Prostate gland (tissue), 2 donors: ENCODE data around the gene JARID2. TPM values are rescaled to one million over a fixed set of nuclear protein-coding genes. Genes with fewer than 3 reads are reported as not detected.

Experiments used
- DNase-seq: peaks from one replicate; pipeline ENCODE4 v3.0.0-alpha.2; 2019; ENCODE audit warnings: low spot score
- H3K27ac ChIP-seq, 2 donors: fragments of 200-600 bp; sonication (generic); 2 replicates each; pipeline ENCODE4 v1.5.1; 2017 to 2019
- H3K27me3 ChIP-seq: fragments of 200-600 bp; sonication (generic); replicated peaks from 2 replicates; pipeline ENCODE4 v1.5.1; 2019; ENCODE audit not compliant: insufficient read depth
- H3K36me3 ChIP-seq, 2 donors: fragments of 200-600 bp; sonication (generic); 1 replicate in 1 of 2; 2 replicates in 1 of 2; pipeline versions ENCODE4 v1.5.1 to v1.8.1; 2017 to 2019
- H3K4me1 ChIP-seq: fragments of 200-600 bp; sonication (generic); replicated peaks from 2 replicates; pipeline ENCODE4 v1.5.1; 2019
- H3K4me3 ChIP-seq, 2 donors: fragments of 200-600 bp; sonication (generic); 2 replicates each; pipeline ENCODE4 v1.5.1; 2017 to 2019
- H3K9me3 ChIP-seq: fragments of 200-600 bp; sonication (generic); 2 replicates; pipeline ENCODE4 v1.5.1; 2017
- CTCF ChIP-seq, 4 experiments: fragments of 200-600 bp in 2 of 4; fragments of 450-650 bp in 2 of 4; sonication (generic) in 2 of 4; IDR thresholded peaks; 1 replicate in 3 of 4; 2 replicates in 1 of 4; pipeline ENCODE4 v1.5.1; 2016 to 2019; ENCODE audit warnings: antibody characterized with exemption in 4 of 4, mild to moderate bottlenecking in 2 of 4, moderate library complexity in 2 of 4
- POLR2A ChIP-seq: fragments of 450-650 bp; IDR thresholded peaks from one replicate; pipeline ENCODE4 v1.6.1; 2016; ENCODE audit warnings: antibody characterized with exemption, mild to moderate bottlenecking
- POLR2AphosphoS5 ChIP-seq: sonication (generic); formaldehyde crosslinking; IDR thresholded peaks from one replicate; pipeline ENCODE4 v1.6.1; 2017; ENCODE audit warnings: antibody characterized with exemption
- WGBS: methylation state at CpG from one replicate; pipeline ENCODE4 v1.1.5; 2018; 5-methylcytosine and 5-hydroxymethylcytosine counted together
- intact Hi-C: fragments of 100-400 bp; cut with DNase I; formaldehyde crosslinking; loops from one replicate; pipeline ENCODE4 v1.14.2; 2022
- total RNA-seq, 2 donors: library from RNA; depleted of rRNA; stranded (reverse); fragments of >200 nt; gene quantifications; one replicate each; pipeline ENCODE4 v1.1.0, GENCODE V29; 2016

JARID2 gene
- total RNA-seq, 2 donors from 2014 or later = 7.7 to 35.4 TPM

- 95% methylated on average over 4 of the region's 4 CpGs for WGBS
- Histone ChIP-seq H3K4me1 (peaks cover 10% of the 10 kb centered on the region), H3K27me3 (no peaks in the 10 kb centered on the region), H3K36me3 (no peaks in the 10 kb centered on the region), H3K9me3 (no peaks in the 10 kb centered on the region), H3K27ac (no peak overlapping the region), H3K4me3 (no peak overlapping the region)
- TF ChIP-seq POLR2A (no peak), CTCF (IDR thresholded peaks at IDR 0.05) (no peak), POLR2AphosphoS5 (no peak)
- intact Hi-C loops = no loop called here
- no peak for DNase-seq
Observed at GRCh38 chr6:15282334-15282733, 36.5 kb downstream of the JARID2 start.

- Histone ChIP-seq H3K4me3 (no peak overlapping the region), H3K36me3 (no peaks in the 10 kb centered on the region), H3K27me3 (no peaks in the 10 kb centered on the region), H3K4me1 (peaks cover 10% of the 10 kb centered on the region), H3K9me3 (no peaks in the 10 kb centered on the region), H3K27ac (no peak overlapping the region)
- intact Hi-C loops = no loop called here
- no peak for TF ChIP-seq POLR2AphosphoS5
- no peak for TF ChIP-seq POLR2A
- no peak for TF ChIP-seq CTCF (IDR thresholded peaks at IDR 0.05)
- no peak for DNase-seq
- WGBS = 60% methylated on average over 3 of the region's 3 CpGs
Observed at GRCh38 chr6:15283986-15284361, 38.1 kb downstream of the JARID2 start.

GRCh38 chr6:15284743-15285142 lies 38.9 kb downstream of the JARID2 start:
- Histone ChIP-seq H3K27me3 (no peaks in the 10 kb centered on the region), H3K4me3 (no peak overlapping the region), H3K9me3 (no peaks in the 10 kb centered on the region), H3K36me3 (no peaks in the 10 kb centered on the region), H3K4me1 (peaks cover 10% of the 10 kb centered on the region), H3K27ac (no peak overlapping the region)
- WGBS = 82% methylated on average over 1 of the region's 1 CpG
- DNase-seq = no peak
- intact Hi-C loops = no loop called here
- no peak for TF ChIP-seq POLR2AphosphoS5
- no peak for TF ChIP-seq CTCF (IDR thresholded peaks at IDR 0.05)
- no peak for TF ChIP-seq POLR2A

GRCh38 chr6:15285682-15286294 lies 39.9 kb downstream of the JARID2 start:
- 83% methylated on average over 3 of the region's 3 CpGs for WGBS
- intact Hi-C loops = no loop called here
- peaks cover 4% of the 10 kb centered on the region for H3K4me1 ChIP-seq
- H3K9me3 ChIP-seq = no peaks in the 10 kb centered on the region
- DNase-seq = no peak
- H3K4me3 ChIP-seq = no peak overlapping the region
- no peak overlapping the region for H3K27ac ChIP-seq
- no peak for TF ChIP-seq POLR2A
- no peak for TF ChIP-seq CTCF (IDR thresholded peaks at IDR 0.05)
- no peak for TF ChIP-seq POLR2AphosphoS5
- H3K36me3 ChIP-seq = no peaks in the 10 kb centered on the region
- no peaks in the 10 kb centered on the region for H3K27me3 ChIP-seq

GRCh38 chr6:15287670-15288375 lies 42.0 kb downstream of the JARID2 start:
- H3K27me3 ChIP-seq = no peaks in the 10 kb centered on the region
- intact Hi-C loops = no loop called here
- no peaks in the 10 kb centered on the region for H3K36me3 ChIP-seq
- no peak overlapping the region for H3K27ac ChIP-seq
- no peaks in the 10 kb centered on the region for H3K9me3 ChIP-seq
- no peak for DNase-seq
- TF ChIP-seq CTCF (IDR thresholded peaks at IDR 0.05) = no peak
- no peak for TF ChIP-seq POLR2AphosphoS5
- TF ChIP-seq POLR2A = no peak
- 94% methylated on average over 6 of the region's 6 CpGs for WGBS
- H3K4me1 ChIP-seq = peaks cover 2% of the 10 kb centered on the region
- no peak overlapping the region for H3K4me3 ChIP-seq
